HEK293 (cell line): ENCODE measurements around the gene CALM3.

ENCODE experiments used
- CTCF ChIA-PET: fragments of 350-600 bp; formaldehyde crosslinking; extraction: SDS; loops from one replicate; lab custom pipeline; 2021; ENCODE audit warnings: antibody characterized with exemption; lab: Yijun Ruan, JAX
- POLR2A ChIA-PET: fragments of 300-600 bp; formaldehyde crosslinking; extraction: SDS; loops from one replicate; lab custom pipeline; 2020; ENCODE audit warnings: antibody characterized with exemption, inconsistent platforms; lab: Yijun Ruan, JAX
- H3K27ac ChIP-seq: fragments of 200-500 bp; sonication (Bioruptor generic); 2 replicates; pipeline ENCODE4 v1.5.1; 2014; ENCODE audit warnings: low read depth, low read length, control low read depth, inconsistent platforms; ENCODE audit errors: extremely low read depth
- H3K36me3 ChIP-seq, 2 experiments: fragments of 200-500 bp in 1 of 2; sonication (Bioruptor generic) in 1 of 2; 1 replicate in 1 of 2; 2 replicates in 1 of 2; pipeline ENCODE4 v1.5.1; 2014 to 2017; ENCODE audit warnings: inconsistent platforms in 2 of 2, low read length in 2 of 2; ENCODE audit not compliant: control insufficient read depth in 2 of 2, insufficient read depth in 1 of 2
- H3K4me1 ChIP-seq: fragments of 200-500 bp; sonication (Bioruptor generic); 2 replicates; pipeline ENCODE4 v1.5.1; 2014; ENCODE audit warnings: mild to moderate bottlenecking, low read length, inconsistent platforms; ENCODE audit not compliant: control insufficient read depth, insufficient read depth
- H3K4me3 ChIP-seq: 2 replicates; pipeline ENCODE4 v1.5.1; 2011; ENCODE audit warnings: low read depth, mild to moderate bottlenecking, control low read depth, low read length, moderate library complexity
- H3K9me3 ChIP-seq: fragments of 200-500 bp; sonication (Bioruptor generic); 2 replicates; pipeline ENCODE4 v1.5.1; 2014; ENCODE audit warnings: low read depth, low read length, inconsistent platforms; ENCODE audit not compliant: control insufficient read depth, insufficient read depth
- GLI4 ChIP-seq: fragments of 450-650 bp; formaldehyde crosslinking; IDR thresholded peaks from 2 replicates; pipeline ENCODE4 v1.5.1; 2016; ENCODE audit warnings: missing biosample characterization, missing genetic modification characterization
- HOXC10 ChIP-seq: sonication (generic); formaldehyde crosslinking; IDR thresholded peaks from 2 replicates; pipeline ENCODE4 v1.8.1; 2023; ENCODE audit warnings: mild to moderate bottlenecking, missing genetic modification reagents
- KLF7 ChIP-seq: fragments of 450-650 bp; formaldehyde crosslinking; IDR thresholded peaks from 2 replicates; pipeline ENCODE4 v1.5.1; 2016; ENCODE audit warnings: missing biosample characterization, missing genetic modification characterization, borderline replicate concordance
- KLF9 ChIP-seq: fragments of 450-650 bp; formaldehyde crosslinking; IDR thresholded peaks from 2 replicates; pipeline ENCODE4 v1.5.1; 2016; ENCODE audit warnings: missing biosample characterization, missing genetic modification characterization, low read depth
- SCRT1 ChIP-seq: fragments of 450-650 bp; formaldehyde crosslinking; IDR thresholded peaks from 2 replicates; pipeline ENCODE4 v1.5.1; 2016; ENCODE audit warnings: missing biosample characterization, missing genetic modification characterization, borderline replicate concordance
- SP2 ChIP-seq: fragments of 450-650 bp; formaldehyde crosslinking; IDR thresholded peaks from 2 replicates; pipeline ENCODE4 v1.5.1; 2016; ENCODE audit warnings: missing biosample characterization, missing genetic modification characterization
- TSHZ1 ChIP-seq: fragments of 450-650 bp; formaldehyde crosslinking; IDR thresholded peaks from 2 replicates; pipeline ENCODE4 v1.5.1; 2016; ENCODE audit warnings: missing biosample characterization, missing genetic modification characterization, borderline replicate concordance
- ZBTB17 ChIP-seq: fragments of 450-650 bp; formaldehyde crosslinking; IDR thresholded peaks from 2 replicates; pipeline ENCODE4 v1.5.1; 2016; ENCODE audit warnings: missing biosample characterization, missing genetic modification characterization
- ZFP41 ChIP-seq: fragments of 450-650 bp; formaldehyde crosslinking; IDR thresholded peaks from 2 replicates; pipeline ENCODE4 v1.5.1; 2016; ENCODE audit warnings: missing biosample characterization, missing genetic modification characterization, borderline replicate concordance
- ZNF114 ChIP-seq: fragments of 450-650 bp; formaldehyde crosslinking; IDR thresholded peaks from 2 replicates; pipeline ENCODE4 v1.5.0; 2017; ENCODE audit warnings: missing biosample characterization, missing genetic modification characterization
- ZNF16 ChIP-seq: fragments of 450-650 bp; formaldehyde crosslinking; IDR thresholded peaks from 2 replicates; pipeline ENCODE4 v1.5.1; 2016; ENCODE audit warnings: low read depth, missing biosample characterization, missing genetic modification characterization
- ZNF175 ChIP-seq: fragments of 450-650 bp; formaldehyde crosslinking; IDR thresholded peaks from 2 replicates; pipeline ENCODE4 v1.5.1; 2016; ENCODE audit warnings: missing biosample characterization, missing genetic modification characterization
- ZNF202 ChIP-seq: fragments of 450-650 bp; formaldehyde crosslinking; IDR thresholded peaks from 2 replicates; pipeline ENCODE4 v1.5.1; 2016; ENCODE audit warnings: missing biosample characterization, missing genetic modification characterization, borderline replicate concordance
- ZNF366 ChIP-seq: fragments of 450-650 bp; formaldehyde crosslinking; conservative IDR thresholded peaks from 2 replicates; pipeline ENCODE4 v1.5.1; 2016; ENCODE audit warnings: missing biosample characterization, missing genetic modification characterization
- ZNF394 ChIP-seq: fragments of 450-650 bp; formaldehyde crosslinking; IDR thresholded peaks from 2 replicates; pipeline ENCODE4 v1.5.1; 2016; ENCODE audit warnings: missing biosample characterization, missing genetic modification characterization, mild to moderate bottlenecking, moderate library complexity, borderline replicate concordance
- ZNF433 ChIP-seq: fragments of 450-650 bp; formaldehyde crosslinking; IDR thresholded peaks from 2 replicates; pipeline ENCODE4 v1.5.1; 2016; ENCODE audit warnings: missing biosample characterization, missing genetic modification characterization, low read depth
- ZNF629 ChIP-seq: fragments of 450-650 bp; formaldehyde crosslinking; IDR thresholded peaks from 2 replicates; pipeline ENCODE4 v1.5.1; 2017; ENCODE audit warnings: missing biosample characterization, missing genetic modification characterization
- ZNF704 ChIP-seq: fragments of 450-650 bp; formaldehyde crosslinking; IDR thresholded peaks from 2 replicates; pipeline ENCODE4 v1.5.1; 2016; ENCODE audit warnings: missing biosample characterization, missing genetic modification characterization
- ZXDB ChIP-seq: fragments of 450-650 bp; formaldehyde crosslinking; IDR thresholded peaks from 2 replicates; pipeline ENCODE4 v1.5.1; 2016; ENCODE audit warnings: missing biosample characterization, missing genetic modification characterization
- TF ChIP-seq, protein P1 (sequence below): fragments of 450-650 bp; formaldehyde crosslinking; IDR thresholded peaks from 2 replicates; pipeline ENCODE4 v1.5.1; 2016; ENCODE audit warnings: missing biosample characterization, missing genetic modification characterization
- TF ChIP-seq, protein P2 (sequence below): fragments of 450-650 bp; formaldehyde crosslinking; IDR thresholded peaks from 2 replicates; pipeline ENCODE4 v1.5.1; 2017; ENCODE audit warnings: missing biosample characterization, missing genetic modification characterization

Gene CALM3

DNA sequence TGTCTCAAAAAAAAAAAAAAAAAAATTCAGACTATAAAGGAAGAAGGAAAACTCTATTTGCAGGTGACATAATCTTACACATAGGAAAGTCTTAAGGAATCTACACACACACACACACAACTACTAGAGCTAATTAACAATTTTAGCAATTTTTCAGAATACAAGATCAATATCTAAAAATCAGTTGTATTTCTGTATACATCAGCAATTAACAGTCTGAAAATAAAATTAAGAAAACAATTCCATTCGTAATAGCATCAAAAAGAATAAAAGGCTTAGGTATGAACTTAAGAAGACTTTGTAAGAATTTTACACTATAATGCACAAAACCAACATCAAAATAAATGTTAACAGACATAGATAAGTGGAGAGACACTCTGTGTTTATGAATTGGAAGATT is 15.6 kb upstream of the CALM3 start:
- no peaks in the 10 kb centered on the region; a peak in 1 of 3 replicates for H3K36me3 ChIP-seq
- no peak overlapping the region for H3K27ac ChIP-seq
- CTCF ChIA-PET = interaction anchor here (0.6 to 1.5 kb wide), 7 partner anchors 20 to 1700 kb away, joined by 3 to 5 read pairs (median 4); no protein-coding TSS in a partner anchor
- no peak overlapping the region for H3K4me3 ChIP-seq
- POLR2A ChIA-PET = no interaction called here
- TF ChIP-seq ZNF629 (tag by site-specific recombination) (no peak), SP2 (no peak), GLI4 (tag by site-specific recombination) (no peak), ZBTB17 (tag by site-specific recombination) (no peak), ZNF433 (no peak), ZNF175 (tag by site-specific recombination) (no peak)
- no peaks in the 10 kb centered on the region for H3K4me1 ChIP-seq
- H3K9me3 ChIP-seq = no peaks in the 10 kb centered on the region

DNA sequence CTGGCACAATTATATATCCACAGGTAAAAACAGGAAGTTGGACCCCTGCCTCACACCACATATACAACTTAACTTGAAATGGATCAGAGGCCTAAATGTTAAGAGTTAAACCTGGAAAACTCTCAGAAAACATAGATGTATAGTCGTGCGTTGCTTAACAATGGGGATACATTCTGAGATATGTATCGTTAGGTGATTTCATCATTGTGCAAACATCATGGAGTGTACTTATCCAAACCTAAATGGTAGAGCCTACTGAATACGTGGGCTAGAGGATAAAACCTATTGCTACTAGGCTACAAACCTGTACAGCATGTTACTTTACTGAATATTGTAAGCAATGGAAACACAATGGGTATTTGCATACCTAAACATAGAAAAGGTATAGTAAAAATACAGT is 14.8 kb upstream of the CALM3 start:
- POLR2A ChIA-PET = no interaction called here
- H3K36me3 ChIP-seq = no peaks in the 10 kb centered on the region; a peak in 1 of 3 replicates
- H3K9me3 ChIP-seq = no peaks in the 10 kb centered on the region
- no peaks in the 10 kb centered on the region for H3K4me1 ChIP-seq
- H3K27ac ChIP-seq = no peak overlapping the region
- TF ChIP-seq ZNF366 (tag by site-specific recombination) (no peak), ZNF202 (tag by site-specific recombination) (no peak), HOXC10 (CRISPR knock-in tag) (no peak), GLI4 (tag by site-specific recombination) (no peak)
- H3K4me3 ChIP-seq = no peak overlapping the region
- CTCF ChIA-PET = interaction anchor here (0.9 to 1.5 kb wide), 4 partner anchors 21 to 57 kb away, joined by 3 to 5 read pairs (median 4); no protein-coding TSS in a partner anchor

DNA sequence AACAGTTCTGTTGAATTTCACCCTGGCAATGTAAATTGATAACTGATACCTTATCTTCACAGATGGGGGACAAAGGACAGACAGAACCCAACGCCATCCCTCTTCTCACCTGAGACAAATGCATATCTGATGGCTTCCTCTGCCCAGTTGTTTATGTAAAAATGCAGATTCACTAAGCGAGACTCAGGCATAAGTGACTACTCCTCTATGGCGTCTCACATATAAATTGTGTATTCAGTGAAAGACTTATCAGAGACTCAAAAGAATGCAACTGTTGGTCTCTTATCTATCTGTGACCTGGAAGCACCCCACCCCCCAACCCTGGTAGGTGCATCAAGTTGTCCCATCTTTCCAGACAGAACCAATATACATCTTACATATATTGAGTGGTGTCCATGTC is 13.3 kb upstream of the CALM3 start:
- CTCF ChIA-PET = interaction anchor here (0.8 to 1.0 kb wide), 2 partner anchors 12 to 166 kb away, joined by 3 to 4 read pairs; no protein-coding TSS in a partner anchor
- no peak overlapping the region for H3K27ac ChIP-seq
- H3K9me3 ChIP-seq = no peaks in the 10 kb centered on the region
- TF ChIP-seq ZNF704 (tag by site-specific recombination) (no peak), KLF9 (tag by site-specific recombination) (no peak), ZNF114 (tag by site-specific recombination) (no peak)
- TF ChIP-seq, all 188 proteins: peak for 0
- Histone ChIP-seq H3K36me3 (no peaks in the 10 kb centered on the region; a peak in 1 of 3 replicates), H3K4me3 (no peak overlapping the region), H3K4me1 (no peaks in the 10 kb centered on the region)
- POLR2A ChIA-PET = interaction anchor here (1.9 kb wide), 1 partner anchor 13 kb away, joined by 13 read pairs; the partner anchor contains the start of gene CALM3

GRCh38 chr19:46591254-46591653 is 9.9 kb upstream of the CALM3 start:
- Histone ChIP-seq H3K4me3 (no peak overlapping the region), H3K27ac (no peak overlapping the region), H3K36me3 (no peaks in the 10 kb centered on the region), H3K4me1 (no peaks in the 10 kb centered on the region), H3K9me3 (no peaks in the 10 kb centered on the region)
- ChIA-PET CTCF (interaction anchor here (0.7 kb wide), 1 partner anchor 235 kb away, joined by 3 read pairs; no protein-coding TSS in a partner anchor), POLR2A (interaction anchor here (1.9 kb wide), 1 partner anchor 9 kb away, joined by 5 read pairs; the partner anchor contains the start of gene CALM3)
- TF ChIP-seq TSHZ1 = no peak
- TF ChIP-seq, protein P1, sequence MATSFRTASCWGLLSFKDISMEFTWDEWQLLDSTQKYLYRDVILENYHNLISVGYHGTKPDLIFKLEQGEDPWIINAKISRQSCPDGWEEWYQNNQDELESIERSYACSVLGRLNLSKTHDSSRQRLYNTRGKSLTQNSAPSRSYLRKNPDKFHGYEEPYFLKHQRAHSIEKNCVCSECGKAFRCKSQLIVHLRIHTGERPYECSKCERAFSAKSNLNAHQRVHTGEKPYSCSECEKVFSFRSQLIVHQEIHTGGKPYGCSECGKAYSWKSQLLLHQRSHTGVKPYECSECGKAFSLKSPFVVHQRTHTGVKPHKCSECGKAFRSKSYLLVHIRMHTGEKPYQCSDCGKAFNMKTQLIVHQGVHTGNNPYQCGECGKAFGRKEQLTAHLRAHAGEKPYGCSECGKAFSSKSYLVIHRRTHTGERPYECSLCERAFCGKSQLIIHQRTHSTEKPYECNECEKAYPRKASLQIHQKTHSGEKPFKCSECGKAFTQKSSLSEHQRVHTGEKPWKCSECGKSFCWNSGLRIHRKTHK = no peak
- TF ChIP-seq ZNF394 = no peak
- no peak for TF ChIP-seq ZFP41 (tag by site-specific recombination)
- TF ChIP-seq KLF7 (tag by site-specific recombination) = no peak
- no peak for TF ChIP-seq SP2
- TF ChIP-seq ZXDB (tag by site-specific recombination) = no peak
- no peak for TF ChIP-seq SCRT1 (tag by site-specific recombination)
- TF ChIP-seq, protein P2, sequence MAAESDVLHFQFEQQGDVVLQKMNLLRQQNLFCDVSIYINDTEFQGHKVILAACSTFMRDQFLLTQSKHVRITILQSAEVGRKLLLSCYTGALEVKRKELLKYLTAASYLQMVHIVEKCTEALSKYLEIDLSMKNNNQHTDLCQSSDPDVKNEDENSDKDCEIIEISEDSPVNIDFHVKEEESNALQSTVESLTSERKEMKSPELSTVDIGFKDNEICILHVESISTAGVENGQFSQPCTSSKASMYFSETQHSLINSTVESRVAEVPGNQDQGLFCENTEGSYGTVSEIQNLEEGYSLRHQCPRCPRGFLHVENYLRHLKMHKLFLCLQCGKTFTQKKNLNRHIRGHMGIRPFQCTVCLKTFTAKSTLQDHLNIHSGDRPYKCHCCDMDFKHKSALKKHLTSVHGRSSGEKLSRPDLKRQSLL (tag by site-specific recombination) = no peak
- no peak for TF ChIP-seq ZNF16 (tag by site-specific recombination)
- no peak for TF ChIP-seq ZNF433
